Limb (tissue), 2 donors: Measurements from ENCODE around the gene ELAC1.
A peak's percentile ranks its signal among the peaks of the same experiment; 100 is the strongest.
"Not testable (repeated sequence)": the region's sequence is repeated elsewhere in the genome, so short reads cannot be mapped to it uniquely, and the experiment has no call there.

Experiments used
- DNase-seq, 2 donors: peaks; one replicate each; pipeline ENCODE4 v3.0.0-alpha.2; 2016; ENCODE audit errors: extremely low spot score in 2 of 2

The ELAC1 gene, protein sequence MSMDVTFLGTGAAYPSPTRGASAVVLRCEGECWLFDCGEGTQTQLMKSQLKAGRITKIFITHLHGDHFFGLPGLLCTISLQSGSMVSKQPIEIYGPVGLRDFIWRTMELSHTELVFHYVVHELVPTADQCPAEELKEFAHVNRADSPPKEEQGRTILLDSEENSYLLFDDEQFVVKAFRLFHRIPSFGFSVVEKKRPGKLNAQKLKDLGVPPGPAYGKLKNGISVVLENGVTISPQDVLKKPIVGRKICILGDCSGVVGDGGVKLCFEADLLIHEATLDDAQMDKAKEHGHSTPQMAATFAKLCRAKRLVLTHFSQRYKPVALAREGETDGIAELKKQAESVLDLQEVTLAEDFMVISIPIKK

DNA sequence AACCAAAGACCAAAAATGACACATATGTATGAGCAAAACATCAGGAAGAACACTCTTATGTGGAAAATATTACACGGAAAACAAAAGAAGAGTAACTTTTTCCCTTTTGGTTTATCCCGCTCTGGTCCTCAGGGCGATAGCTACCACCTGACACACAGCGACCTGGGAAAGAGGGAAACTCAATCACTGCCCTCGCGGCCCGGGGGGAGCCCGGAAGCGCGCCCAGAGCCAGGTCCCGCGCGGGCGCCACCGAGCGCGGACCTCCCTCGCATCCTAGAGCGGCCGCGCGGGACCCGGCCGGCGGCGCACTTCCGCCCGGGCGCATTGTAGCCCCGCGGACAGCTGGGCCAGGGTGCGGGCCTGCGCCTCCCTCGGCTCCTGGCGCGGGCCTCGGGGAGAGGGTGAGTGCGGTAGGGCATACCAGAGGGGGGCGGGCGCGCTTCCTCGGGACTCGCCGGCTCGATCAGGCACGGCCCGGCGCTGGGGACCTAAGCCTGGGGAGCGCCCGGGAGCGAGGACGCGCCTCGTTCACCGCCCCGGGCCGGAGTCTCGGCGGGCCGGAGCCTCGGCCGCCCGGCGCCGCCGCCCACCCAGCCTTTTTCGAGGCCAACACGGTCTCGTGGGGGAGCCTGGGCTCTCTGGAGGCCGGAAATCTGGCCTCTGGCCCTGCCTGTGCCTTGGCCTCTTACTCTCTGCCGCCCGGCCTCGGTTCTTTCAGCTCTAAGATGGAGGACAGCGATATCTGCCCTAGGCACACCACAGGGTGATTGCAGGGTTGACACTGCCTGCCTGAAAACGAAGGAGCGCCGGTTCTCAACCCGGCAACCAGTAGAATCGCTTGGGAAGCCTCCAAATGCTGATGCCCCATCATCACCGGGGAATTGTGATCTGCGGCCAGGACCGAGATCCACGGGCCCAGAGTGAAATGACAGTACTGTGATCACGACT is at the start of gene ELAC1:
ELAC1 (plus strand) TSS at position 327 of the 948 bp plus-strand sequence. CDS start 6,365 bp downstream, outside the sequence.
- peak; percentile 62 to 86 for DNase-seq

DNA sequence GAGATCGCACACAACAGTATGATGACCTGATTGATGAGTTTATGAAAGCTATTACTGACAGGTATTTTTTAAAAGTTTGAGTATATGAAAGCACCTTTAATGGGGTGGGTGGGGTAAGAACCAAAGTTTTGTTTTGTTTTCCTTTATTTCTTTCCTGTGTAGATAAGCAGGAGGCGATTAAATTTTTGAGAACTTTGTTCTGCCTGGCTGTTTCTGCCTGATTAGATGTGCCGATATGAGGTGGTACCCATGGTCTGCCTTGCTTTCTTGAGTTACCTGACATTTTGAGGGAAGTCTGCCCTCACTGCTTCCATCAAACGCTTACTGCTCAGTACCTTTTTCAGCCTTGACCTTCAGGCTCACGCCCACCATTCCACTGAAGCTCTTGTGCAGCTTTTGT is 49.7 kb upstream of the ELAC1 start:
- no peak for DNase-seq

DNA sequence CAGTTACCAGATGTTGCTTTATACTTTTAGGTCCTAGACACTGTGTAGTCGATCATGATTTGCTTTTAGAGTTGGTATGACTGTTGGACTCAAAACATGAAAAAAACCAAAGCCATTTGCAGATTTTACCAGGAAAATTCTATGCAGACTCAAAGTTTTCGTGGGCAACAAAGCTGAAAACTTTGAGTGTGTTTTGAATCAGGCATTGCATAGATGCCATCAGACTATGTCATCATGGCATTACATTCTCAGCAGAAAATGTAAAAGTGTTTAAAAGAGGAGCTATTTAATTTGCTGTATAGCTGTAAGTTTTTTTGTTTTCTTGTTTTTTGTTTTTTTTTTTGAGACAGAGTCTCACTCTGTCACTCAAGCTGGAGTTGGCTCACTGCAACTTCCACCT is 43.5 kb upstream of the ELAC1 start:
- DNase-seq, result no peak

DNA sequence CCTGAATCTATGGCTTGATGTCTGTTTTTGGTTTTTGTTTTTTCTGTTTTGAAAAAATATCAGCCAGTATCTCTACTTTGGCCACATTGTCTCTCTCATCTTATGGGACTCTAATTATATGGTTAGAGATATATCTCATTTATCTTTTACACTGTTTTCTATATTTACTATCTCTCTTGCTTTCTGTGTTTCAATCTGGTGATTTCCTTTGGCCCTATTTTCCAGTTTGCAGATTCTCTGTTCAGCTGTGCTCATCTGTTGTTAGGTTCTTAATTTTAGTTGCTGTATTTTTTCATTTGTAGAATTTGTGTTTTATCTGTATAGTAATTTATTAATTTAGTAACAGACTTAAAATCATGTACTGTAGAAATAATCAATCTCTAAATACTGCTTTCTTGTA is 41.3 kb upstream of the ELAC1 start:
- no peak for DNase-seq

DNA sequence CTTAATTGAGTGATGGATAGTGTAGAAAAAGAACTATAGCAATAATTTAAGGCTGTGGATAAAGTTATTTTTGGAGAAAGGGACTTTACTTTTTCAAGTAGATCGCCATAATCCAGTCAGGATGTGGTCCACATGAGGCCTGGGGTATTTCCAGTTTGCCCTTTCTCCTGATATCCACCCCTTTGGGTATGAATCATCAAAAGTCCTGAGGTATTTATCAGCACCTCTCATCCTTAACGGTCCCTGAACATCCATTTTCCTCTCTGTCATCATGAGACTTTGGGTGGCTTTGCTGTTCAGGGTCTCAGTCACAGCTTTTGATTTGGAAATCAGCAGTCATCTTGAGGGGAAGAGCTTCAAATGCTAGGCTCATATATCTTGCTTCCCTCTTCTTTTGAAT is 39.3 kb upstream of the ELAC1 start:
- DNase-seq, result no peak

DNA sequence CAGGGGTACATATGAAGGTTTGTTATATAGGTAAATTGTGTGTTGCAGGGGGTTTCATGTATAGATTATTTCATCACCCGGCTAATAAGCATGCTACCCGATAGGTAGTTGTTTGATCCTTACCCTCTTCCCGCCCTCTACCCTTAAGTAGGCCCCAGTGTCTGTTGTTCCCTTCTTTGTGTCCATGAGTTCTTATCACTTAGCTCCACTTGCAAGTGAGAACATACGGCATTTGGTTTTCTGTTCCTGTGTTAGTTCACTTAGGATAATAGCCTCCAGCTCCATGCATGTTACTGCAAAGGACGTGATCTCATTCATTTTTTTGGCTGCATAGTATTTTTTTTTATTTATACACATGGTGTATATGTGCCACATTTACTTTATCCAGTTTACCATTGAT is 34.2 kb upstream of the ELAC1 start:
- DNase-seq, result no peak

DNA sequence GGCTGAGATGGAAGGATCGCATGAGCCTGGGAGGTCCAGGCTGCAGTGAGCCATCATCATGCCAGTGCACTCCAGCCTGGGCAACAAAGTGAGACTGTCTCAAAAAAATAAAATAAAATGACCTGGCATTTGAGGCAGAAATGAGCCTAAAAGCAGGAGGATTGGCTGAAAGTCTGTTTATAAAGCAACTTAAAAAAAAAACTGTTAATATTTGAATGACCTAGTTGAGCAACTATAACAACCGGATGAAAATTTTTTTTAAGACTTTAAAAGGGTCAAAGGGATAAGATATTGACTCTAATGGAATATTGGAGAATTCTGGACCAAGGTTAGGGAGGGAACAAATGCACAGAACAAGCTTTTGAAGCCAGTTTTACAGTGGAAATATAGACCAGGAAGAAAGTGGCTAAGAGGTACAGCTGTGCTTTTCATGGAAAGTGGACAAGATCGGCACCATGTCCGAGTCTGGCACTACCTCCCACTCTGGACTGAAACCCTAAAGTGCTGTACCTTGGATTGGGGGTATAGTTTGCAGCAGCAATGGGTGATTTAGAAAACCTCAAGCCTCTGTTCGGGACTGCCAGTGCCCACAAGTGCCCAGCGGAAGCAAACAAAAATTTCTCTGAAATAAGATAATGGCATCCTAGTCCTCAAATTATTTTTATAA is 33.2 kb upstream of the ELAC1 start:
- no peak for DNase-seq

DNA sequence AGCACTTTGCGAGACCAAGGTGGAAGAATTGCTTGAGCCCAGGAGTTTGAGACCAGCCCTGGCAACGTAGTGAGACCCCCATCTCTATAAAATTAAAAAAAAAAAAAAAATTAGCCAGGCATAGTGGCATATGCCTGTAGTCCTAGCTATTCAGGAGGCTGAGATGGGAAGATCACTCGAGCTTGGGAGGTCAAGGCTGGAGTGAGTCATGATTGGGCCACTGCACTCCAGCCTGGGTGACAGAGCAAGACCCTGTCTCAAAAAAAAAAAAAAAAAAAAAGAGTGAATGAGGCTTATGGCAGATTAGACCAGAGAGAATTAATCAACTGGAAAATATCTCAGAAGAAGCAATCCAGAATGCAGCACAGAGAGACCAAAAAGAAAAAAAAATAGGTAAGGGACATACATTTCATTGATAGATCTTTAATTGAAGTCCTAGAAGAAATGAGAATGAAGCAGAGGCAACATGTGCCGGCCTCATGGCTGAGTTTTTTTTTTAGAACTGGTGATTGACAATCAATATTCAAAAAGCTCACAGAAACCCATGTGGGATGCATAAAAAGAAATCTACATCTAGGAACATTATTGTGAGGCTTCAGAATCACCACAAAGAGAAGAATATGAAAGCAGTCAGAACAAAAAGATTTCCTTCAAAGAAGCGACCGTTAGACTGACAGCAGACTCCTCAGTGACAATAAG is 32.2 kb upstream of the ELAC1 start:
- DNase-seq, result no peak

DNA sequence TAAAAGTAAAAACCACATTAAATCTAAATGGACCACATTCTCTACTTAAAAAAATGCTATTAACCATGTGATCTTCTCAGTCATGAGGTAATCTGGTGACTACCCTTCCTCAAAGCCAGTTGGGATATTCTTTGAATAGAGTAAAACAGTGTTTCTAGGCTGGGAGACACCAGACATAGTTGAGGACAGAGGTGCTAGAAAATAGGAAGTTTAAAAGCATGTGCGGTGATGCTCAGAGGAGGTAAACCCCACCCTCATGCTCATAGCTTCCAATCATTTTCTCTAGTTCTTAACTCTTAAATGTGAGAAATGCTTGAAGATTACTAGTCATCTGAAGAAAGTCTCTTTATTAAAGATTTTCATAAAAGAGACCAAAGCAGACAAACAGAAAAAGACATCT is 30.7 kb upstream of the ELAC1 start:
- no peak for DNase-seq

DNA sequence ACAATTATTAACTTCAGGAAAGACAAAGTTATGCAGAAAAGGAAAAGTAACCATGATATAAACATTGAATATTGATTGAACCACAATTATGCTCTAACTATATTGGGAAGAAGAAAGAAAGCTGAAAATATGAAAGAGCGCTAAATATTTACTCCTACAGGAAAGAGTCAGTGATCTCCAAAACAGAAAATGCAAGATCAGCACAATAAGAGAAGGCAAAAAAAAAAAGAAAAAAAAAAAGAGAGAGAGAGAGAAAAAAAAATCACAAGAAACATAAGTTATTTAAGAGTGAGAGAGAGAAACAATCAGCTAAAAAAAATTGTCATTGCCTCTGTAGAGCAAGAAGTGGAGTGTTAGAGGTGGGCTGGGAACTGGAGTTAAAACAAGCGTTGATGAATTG is 28.9 kb upstream of the ELAC1 start:
- DNase-seq, result no peak

DNA sequence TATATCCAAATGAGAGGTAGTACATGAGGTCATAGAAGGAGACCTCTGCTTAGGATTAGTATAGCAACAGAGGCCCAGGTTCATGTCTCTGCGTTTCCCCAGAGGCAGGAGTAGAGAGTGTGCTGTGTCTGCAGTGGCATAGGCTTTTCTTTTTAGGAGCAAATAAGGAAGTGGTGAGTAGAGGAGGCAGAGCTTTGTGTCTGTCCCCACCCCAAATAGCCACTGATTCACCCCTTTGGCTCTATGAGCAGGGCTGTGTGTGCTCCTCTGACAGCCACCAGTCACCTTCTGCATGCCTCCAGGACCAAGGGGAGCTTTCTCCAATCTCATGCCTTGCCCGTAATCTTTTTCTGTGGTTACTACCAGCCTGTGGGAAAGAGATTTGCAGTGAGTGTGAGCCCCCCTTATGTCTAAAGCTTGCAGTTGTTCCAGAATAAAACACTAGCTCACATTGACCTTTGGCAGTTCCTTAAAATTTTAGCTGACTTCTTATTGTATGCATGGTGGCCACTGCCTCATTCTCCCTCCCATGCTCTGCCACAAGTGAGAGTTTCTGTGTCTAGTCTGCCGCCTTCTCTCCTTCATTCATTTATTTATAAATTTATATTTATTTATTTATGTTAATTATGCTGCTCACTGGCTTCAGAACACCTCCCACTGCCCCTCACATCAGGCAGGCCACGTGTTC is 23.5 kb upstream of the ELAC1 start:
- no peak for DNase-seq

DNA sequence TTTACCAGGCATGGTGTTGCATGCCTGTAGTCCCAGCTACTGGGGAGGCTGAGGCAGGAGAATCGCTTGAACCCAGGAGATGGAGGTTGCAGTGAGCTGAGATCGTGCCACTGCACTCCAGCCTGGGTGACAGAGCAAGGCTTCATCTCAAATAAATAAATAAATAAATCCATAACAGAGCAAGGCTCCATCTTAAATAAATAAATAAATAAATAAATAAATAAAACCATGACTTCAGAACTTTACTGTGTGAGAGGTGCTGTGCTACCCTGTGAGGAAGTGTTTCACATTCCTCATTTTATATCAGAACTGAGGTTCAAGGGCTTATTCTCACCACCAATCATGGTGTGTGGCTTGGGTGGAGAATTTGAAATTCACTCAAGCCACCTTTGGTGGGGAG is 21.9 kb upstream of the ELAC1 start:
- DNase-seq, result not testable (repeated sequence)

DNA sequence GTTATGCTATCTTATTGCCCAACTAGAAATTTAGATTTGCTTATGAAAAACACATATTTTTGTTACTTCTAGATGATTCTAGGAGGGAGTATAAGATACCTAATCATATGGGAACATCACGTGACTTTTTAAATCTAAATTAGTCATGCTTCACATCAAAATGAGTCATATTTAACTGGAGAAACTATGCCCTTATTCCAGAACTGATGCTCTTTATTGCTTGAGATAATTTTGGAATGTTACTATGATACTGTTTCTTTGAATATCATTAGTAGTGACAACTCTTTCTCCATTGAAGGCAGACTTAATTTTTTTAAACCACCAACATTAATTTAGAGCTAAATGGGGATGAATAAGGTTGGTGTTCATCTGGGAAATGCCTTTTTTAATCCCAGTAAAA is 19.9 kb upstream of the ELAC1 start:
- no peak for DNase-seq

DNA sequence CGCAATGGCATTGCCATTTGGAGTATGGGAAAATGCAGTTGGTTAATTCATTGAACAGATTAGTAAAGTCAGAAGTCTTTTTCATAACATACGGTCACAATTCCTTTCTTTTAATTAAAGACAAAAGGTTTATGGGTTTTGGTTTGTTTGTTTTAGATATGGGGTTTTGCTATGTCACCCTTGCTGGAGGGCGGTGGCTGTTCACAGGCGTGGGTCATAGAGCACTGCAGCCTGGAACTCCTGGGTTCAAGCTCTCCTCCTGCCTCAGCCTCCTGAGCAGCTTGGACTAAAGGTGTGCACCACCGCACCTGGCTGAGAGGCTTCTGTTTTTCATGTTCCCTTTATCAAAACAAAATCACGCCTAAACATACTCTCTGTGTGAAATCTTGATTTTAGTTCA is 18.7 kb upstream of the ELAC1 start:
- DNase-seq, result no peak

DNA sequence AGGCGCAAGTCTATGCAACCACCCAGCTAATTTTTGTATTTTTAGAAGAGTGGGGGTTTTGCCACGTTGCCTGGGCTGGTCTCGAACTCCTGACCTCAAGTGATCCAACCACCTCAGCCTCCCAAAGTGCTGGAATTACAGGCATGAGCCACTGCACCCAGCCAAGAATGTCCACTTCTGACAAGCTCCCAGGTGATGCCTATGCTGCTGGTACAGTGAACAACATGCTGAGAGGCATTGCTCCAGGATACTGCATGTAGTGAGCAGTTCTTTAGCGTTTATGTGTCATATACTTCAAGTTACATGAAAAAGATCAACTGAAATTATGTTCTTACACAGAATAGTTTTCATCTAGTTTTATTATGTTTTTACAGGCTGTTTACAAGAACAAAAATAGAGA is 17.2 kb upstream of the ELAC1 start:
- no peak for DNase-seq

DNA sequence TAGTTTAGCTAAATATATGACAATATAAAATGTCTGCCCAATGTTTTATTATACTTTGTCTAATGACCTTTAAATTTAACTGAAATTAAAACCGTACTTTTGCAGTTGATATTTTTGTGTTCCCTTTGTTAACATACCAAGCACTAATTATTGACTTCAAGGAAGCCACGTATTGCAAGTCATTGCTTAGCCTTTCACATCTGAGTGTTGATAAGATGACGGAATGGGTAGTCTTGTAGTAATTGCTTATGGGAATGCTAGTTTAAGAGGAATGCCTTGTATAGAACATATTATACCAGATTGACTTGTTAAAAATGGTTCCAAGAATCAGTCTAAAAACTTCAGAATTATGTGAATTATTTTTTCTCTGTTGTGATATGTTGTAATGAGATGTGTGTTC is 14.0 kb upstream of the ELAC1 start:
- DNase-seq, result no peak

DNA sequence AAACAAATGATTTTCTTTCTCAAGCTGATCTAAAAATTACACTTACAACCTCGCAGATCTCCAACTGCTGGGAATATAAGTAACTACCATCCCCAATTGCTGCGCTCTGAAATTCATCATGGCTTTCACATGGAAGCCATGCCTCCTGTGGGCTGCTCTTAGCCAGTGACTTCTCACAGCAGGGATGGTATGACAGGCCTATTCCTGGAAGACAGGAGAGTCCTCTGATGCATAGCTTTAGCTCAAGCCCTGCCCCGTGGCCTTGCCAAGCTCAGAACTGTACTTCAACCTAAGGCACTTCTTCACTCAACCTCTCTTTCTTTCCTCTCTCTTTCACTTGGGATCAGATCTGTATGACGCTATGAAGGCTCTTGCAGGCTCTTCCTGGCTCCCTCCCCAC is 12.6 kb upstream of the ELAC1 start:
- no peak for DNase-seq

DNA sequence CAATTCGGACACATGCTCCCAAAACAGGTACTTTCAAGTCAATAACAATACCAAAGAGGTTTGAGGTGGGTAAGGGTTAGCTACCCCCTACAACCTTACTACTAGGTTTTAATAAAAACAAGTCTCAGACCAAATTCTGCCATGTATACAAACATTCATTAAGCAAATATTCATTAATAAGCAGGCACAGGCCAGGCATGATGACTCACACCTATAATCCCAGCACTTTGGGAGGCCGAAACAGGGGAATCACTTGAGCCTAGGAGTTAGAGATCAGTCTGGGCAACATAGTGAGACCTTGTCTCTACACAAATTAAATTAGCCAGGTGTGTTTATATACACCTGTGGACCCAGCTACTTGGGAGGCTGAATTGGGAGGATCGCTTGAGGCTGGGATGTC is 11.7 kb upstream of the ELAC1 start:
- DNase-seq, result no peak

DNA sequence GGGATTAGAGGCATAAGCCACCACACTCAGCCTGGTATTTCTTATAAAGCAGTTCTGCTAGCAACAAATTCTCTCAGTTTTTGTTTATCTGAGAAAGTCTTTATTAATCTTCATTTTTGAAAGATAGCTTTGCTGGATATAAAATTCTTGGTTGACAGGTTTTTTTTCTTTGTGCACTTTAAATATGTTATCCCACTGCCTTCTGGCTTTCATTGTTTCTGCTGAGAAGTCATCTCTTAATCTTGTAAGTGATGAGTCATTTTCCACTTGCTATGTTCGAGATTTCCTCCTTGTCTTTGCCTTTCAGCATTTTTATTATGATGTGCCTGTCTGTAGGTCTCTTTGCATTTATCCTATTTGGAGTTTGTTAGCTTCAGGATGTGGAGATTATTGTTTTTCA is 5.9 kb upstream of the ELAC1 start:
- no peak for DNase-seq

DNA sequence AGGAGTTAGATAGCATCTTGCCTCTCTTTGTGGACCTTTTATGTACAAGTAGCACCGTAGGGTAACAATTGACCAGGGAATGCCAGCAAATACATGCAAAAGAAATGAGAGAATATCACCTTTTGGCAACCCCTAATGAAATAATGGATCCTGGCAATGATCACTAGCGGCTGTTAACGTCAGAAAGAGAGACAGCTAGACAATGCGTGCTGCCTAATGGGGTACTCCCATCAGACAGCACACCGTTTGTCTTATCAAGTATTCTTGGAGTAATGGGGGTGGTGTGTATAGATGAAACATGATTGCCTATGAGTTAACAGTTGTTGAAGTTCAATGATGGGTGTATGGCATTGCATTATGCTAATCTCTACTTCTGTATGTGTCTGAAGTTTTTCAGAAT is 1.6 kb downstream of the ELAC1 start:
- DNase-seq, result no peak

DNA sequence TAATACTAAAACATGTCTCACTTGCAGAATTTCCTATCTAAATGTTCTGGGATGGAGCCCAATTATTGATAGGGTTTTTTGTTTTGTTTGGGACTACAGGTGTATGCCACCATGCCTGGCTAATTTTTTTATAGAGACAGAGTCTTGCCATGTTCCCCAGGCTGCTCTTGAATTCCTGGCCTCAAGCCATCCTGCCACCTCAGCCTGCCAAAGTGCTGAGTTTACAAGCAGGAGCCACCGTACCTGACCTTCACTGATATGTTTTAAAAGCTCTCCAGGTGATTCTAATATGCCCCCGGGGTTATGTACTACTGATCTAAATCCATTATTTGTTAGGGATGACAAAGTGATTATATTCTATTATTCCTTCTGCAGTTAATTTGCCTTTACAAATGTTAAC is 2.2 kb downstream of the ELAC1 start:
- DNase-seq, result no peak
